ENCODE results near the gene PRMT7. TPM values are rescaled to one million over a fixed set of nuclear protein-coding genes. Genes with fewer than 3 reads are reported as not detected.

The PRMT7 gene
- polyA plus RNA-seq, 3 donors, result 15.0 to 41.1 (median 15.2) TPM

GRCh38 chr16:68273459-68273858 is 37.4 kb upstream of the PRMT7 start:
- peaks cover 6% of the 10 kb centered on the region for H3K4me1 Mint-ChIP-seq

GRCh38 chr16:68273896-68274295 is 36.9 kb upstream of the PRMT7 start:
- H3K4me2 ChIP-seq (replicated peaks; ENCODE audit: extremely low read depth, low read length, poor library complexity, severe bottlenecking), result no peak overlapping the region
- no peak overlapping the region for H2AFZ ChIP-seq (ENCODE audit: insufficient read depth, low read depth, low read length, poor library complexity, severe bottlenecking)
- intact Hi-C loops (cut with micrococcal nuclease), result no loop called here
- no peak overlapping the region for H3K27ac ChIP-seq (ENCODE audit: low read depth in 1 of 2, low read length in 2 of 2)
- Mint-ChIP-seq H3K9me3 (no peaks in the 10 kb centered on the region), H3K36me3 (peaks cover 44 to 71% of the 10 kb centered on the region in 2 donors), H3K4me3 (no peak overlapping the region), H3K27ac (no peak overlapping the region), H3K27me3 (ENCODE audit: low read depth in 3 of 3) (peaks cover 0 to 1% (median 0%) of the 10 kb centered on the region in 3 donors), H3K4me1 (peaks cover 6% of the 10 kb centered on the region)
- H3K9ac ChIP-seq (ENCODE audit: insufficient read depth, low read length, poor library complexity, severe bottlenecking), result no peak overlapping the region
- DNase-seq, result no peak
- no peaks in the 10 kb centered on the region for H3K9me3 ChIP-seq (replicated peaks in 1 of 2; ENCODE audit: control insufficient read depth in 1 of 2, insufficient read depth in 1 of 2, low read length in 2 of 2)
- 100% methylated on average over 3 of the region's 8 CpGs for WGBS (ENCODE audit: insufficient coverage)
- H3K27me3 ChIP-seq (ENCODE audit: control insufficient read depth in 2 of 2, insufficient read depth in 2 of 2, low read length in 2 of 2), result no peaks in the 10 kb centered on the region
- H3K36me3 ChIP-seq (replicated peaks in 1 of 2; ENCODE audit: control insufficient read depth in 1 of 2, insufficient read depth in 2 of 2, low read length in 2 of 2), result peaks cover 12 to 63% of the 10 kb centered on the region in 2 donors
- no peak for TF ChIP-seq CTCF (IDR thresholded peaks at IDR 0.05)
- H3K4me1 ChIP-seq (ENCODE audit: control insufficient read depth in 1 of 2, insufficient read depth in 2 of 2, low read length in 2 of 2), result no peaks in the 10 kb centered on the region
- H3K79me2 ChIP-seq (ENCODE audit: insufficient read depth, low read length), result peaks cover 45% of the 10 kb centered on the region
- no peak overlapping the region for H3K4me3 ChIP-seq (replicated peaks in 1 of 3; ENCODE audit: low read depth in 2 of 3, low read length in 3 of 3)
- peaks cover 55% of the 10 kb centered on the region for H4K20me1 ChIP-seq (ENCODE audit: insufficient read depth, low read length)

More at GRCh38 chr16:68273459-68273858, 37.4 kb upstream of the PRMT7 start:
- Mint-ChIP-seq H3K27ac (no peak overlapping the region), H3K4me3 (no peak overlapping the region), H3K27me3 (ENCODE audit: low read depth in 3 of 3) (peaks cover 0 to 1% (median 0%) of the 10 kb centered on the region in 3 donors), H3K36me3 (peaks cover 44 to 72% of the 10 kb centered on the region in 2 donors), H3K9me3 (no peaks in the 10 kb centered on the region)
- Histone ChIP-seq H4K20me1 (ENCODE audit: insufficient read depth, low read length) (peaks cover 57% of the 10 kb centered on the region), H3K4me2 (replicated peaks; ENCODE audit: extremely low read depth, low read length, poor library complexity, severe bottlenecking) (no peak overlapping the region), H3K4me3 (replicated peaks in 1 of 3; ENCODE audit: low read depth in 2 of 3, low read length in 3 of 3) (no peak overlapping the region), H3K27ac (ENCODE audit: low read depth in 1 of 2, low read length in 2 of 2) (no peak overlapping the region), H3K9ac (ENCODE audit: insufficient read depth, low read length, poor library complexity, severe bottlenecking) (no peak overlapping the region), H3K36me3 (replicated peaks in 1 of 2; ENCODE audit: control insufficient read depth in 1 of 2, insufficient read depth in 2 of 2, low read length in 2 of 2) (peaks cover 12 to 63% of the 10 kb centered on the region in 2 donors), H3K4me1 (ENCODE audit: control insufficient read depth in 1 of 2, insufficient read depth in 2 of 2, low read length in 2 of 2) (no peaks in the 10 kb centered on the region), H2AFZ (ENCODE audit: insufficient read depth, low read depth, low read length, poor library complexity, severe bottlenecking) (no peak overlapping the region), H3K79me2 (ENCODE audit: insufficient read depth, low read length) (peaks cover 50% of the 10 kb centered on the region), H3K27me3 (ENCODE audit: control insufficient read depth in 2 of 2, insufficient read depth in 2 of 2, low read length in 2 of 2) (no peaks in the 10 kb centered on the region), H3K9me3 (replicated peaks in 1 of 2; ENCODE audit: control insufficient read depth in 1 of 2, insufficient read depth in 1 of 2, low read length in 2 of 2) (no peaks in the 10 kb centered on the region)
- WGBS (ENCODE audit: insufficient coverage), result 93% methylated on average over 2 of the region's 5 CpGs
- intact Hi-C loops (cut with micrococcal nuclease), result no loop called here
- DNase-seq, result no peak
- no peak for TF ChIP-seq CTCF (IDR thresholded peaks at IDR 0.05)

Data from CD14-positive monocyte (primary cell).